CD4-positive, alpha-beta T cell treated with Interferon gamma for 1 hour (primary cell): ENCODE data around the gene MS4A15.

ENCODE experiments used
- DNase-seq: peaks from one replicate; pipeline ENCODE4 v3.0.0-alpha.2; 2020

The MS4A15 gene

GRCh38 chr11:60780065-60780464 is 23.4 kb downstream of the MS4A15 start:
- no peak for DNase-seq

DNA sequence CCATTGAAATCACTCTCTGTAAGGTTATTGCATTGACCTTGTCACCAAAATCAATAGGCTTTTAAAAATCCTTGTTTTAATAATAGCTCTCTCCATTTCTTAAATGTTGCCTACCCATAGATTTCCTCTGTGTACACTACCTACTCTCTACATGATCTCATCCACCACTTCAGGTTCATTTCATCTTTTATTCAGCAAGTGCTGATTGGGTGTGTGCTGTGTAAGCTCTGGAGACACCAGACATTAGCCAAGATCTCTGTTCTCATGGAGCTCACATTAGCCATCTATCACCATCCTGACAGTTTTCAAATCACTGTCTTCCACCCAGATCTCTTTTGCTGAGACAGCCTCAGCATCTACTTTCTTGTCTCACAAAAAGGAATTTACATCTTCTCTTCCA is 24.1 kb downstream of the MS4A15 start:
- no peak for DNase-seq

DNA sequence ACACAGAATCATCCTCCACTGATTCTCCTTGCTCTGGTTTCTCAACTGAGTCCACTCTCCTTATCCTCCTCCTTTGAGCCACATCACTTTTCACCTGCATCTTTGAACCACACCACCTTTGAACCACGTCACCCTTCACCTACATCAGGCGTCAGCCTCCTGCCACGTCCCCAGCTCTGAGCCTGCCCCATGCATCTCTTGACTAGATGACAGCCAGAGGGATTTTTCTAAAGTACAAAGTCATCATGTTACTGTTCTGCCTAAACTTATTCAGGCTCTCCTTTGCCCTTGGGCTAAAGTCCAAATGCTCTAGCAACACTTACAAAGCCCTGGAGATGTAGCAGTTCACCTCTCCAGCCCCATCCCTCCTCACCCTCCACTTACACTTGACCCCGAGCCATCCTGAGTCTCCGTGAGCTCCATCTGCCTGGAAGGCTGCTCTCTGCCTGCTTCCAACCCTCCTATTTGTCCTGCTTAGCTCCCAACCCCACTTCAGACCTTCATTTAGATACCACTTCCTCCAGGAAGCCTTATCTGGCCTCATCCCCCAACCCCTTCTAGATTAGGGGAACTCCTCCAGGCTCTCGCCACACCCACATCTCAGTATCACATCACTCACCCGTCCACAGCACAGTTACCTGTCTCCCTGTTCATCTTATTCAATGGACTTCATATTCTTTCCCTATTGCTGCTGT is 24.8 kb downstream of the MS4A15 start:
- no peak for DNase-seq

DNA sequence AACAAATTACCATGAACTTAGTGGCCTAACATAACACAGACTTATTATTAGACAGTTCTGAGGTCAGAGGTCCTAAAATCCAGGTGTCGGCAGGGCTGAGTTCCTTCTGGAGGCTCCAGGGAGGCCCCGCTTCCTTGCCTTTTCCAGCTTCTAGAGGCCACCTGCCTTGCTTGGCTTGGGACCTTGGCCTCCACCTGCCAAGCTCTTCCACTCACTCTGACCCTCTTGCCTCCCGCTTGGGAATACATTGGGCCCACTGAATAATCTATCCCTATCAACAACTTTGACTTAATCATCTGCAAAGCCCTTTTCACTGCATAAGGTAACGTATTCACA is 25.3 kb downstream of the MS4A15 start:
- no peak for DNase-seq

DNA sequence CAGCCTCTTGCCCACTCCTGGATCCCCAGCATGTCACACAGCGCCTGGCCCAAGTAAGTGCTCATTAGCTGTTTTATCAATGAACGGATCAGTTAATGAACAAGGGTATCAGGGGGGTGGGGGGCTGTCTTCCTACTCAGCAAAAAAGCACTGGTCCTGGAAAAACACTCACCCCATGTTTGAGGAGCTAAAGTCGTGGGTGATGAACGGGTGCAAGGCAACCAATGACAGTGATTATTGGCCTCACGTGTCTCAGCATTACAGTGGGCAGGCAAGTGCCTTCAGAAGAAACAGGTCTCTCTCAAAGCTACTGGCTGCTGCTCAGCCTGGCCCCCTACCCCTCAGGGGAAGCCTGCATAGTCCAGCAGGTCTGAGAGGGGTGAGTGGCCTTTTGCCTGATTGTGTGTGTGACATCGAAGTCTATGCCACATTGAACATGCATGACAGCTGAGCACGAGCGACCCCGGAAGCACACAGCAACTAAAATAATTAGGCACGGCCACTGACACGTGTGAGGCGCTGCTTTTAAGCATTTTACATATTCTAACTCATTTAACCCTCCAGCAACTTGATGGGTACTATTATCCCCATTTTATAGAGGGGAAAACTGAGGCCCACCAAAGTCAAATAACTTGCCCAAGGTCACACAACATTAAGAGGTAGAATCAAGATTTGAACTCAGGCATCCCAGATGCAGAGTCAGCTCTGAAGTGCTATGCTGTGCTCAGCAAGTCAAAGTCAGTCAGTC is 25.9 kb downstream of the MS4A15 start:
- DNase-seq = no peak

DNA sequence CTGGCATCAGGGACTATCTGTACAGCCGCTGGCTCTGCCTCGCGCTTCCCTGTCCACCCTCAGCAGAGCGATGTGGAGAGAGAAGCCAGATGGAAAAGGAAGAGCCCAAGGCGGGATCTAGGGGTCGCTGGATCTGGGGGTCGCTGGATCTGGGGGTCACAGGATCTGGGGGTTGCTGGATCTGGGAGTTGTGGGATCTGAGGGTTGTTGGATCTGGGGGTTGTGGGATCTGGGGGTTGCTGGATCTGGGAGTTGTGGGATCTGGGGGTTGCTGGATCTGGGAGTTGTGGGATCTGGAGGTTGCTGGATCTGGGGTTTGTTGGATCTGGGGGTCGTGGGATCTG is 26.4 kb downstream of the MS4A15 start:
- DNase-seq = no peak

GRCh38 chr11:60783911-60784310 is 27.2 kb downstream of the MS4A15 start:
- DNase-seq = no peak

DNA sequence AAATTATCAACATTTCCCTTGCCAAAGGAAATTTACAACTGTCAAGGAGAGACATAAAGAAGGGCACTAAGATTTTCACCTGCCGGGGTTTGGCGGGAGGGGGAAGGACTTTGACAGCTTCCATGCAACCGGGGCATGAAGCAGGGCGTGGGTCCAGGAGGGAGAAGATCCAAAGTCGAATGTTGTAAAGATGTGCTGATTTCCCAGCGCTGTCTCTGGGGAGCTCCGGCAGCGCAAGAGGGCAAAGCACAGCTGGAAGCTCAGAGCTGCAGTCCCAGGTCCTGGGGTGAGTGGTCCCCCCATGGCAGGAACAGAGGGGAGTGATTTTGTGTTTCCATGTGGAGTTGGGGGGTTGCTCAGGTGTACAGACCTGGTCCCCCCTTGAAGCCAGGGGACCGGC is 28.5 kb downstream of the MS4A15 start, which contains the start of gene MS4A10:
Gene MS4A10, plus strand, starts transcription at position 198 of the 400 bp plus-strand sequence. CDS start 5,003 bp downstream, outside the sequence.
- DNase-seq = no peak

GRCh38 chr11:60785806-60786361 is 29.2 kb downstream of the MS4A15 start:
- no peak for DNase-seq

DNA sequence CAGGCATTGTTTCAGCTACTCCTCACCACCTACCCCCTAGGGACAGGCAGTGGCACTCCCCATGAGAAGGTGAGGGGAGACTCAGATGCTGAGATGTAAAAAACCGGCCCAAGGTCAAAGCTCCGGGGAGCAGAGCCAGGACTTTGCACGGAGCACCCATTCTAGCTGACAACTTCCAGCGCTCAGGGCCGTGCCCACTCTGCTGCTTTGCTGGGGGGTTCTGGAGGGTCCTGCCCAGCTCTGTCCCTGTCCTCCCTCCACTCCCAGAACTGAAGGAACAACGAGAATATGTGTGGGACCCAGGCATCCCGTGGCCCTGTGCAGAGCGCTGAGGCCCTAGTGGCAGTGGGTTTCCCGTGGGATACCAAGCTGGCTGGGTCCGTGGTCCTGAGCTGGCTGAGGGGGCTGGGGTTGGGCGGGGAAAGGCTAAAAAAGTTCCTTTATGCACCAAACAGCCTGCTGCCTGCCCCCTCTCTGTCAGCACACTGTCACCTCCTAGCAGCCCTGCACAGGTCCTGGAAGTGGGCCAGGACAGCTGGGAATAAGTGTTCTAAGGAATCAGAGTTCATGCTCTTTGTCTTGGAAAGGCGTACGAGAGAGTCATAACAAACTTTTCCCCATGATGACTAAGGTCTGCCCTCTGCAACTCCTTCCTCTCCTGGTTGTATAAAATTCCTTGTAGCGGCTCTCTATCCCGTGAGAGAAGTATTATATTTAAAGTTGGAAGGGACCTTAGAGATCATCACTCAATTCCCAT is 30.3 kb downstream of the MS4A15 start:
- no peak for DNase-seq

- no peak for DNase-seq
Observed at GRCh38 chr11:60788401-60789125, 31.9 kb downstream of the MS4A15 start.

DNA sequence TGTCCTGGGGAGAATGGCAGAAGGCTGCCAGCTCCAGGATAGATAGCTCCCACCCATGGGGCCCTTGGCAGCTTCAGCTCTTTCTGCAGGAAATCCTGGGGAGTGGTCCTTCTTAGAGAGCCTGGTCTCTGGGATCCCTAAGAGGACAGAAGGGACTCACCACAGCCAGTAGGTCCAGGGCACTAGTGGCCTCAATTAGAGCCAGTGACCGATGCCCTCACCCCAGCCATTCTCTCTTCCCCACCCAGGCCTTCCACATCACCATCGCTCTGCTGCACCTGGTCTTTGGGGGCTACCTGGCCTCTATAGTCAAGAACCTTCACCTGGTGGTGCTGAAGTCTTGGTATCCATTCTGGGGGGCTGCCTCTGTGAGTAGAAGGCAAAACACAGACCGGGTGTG is 34.1 kb downstream of the MS4A15 start:
- no peak for DNase-seq

DNA sequence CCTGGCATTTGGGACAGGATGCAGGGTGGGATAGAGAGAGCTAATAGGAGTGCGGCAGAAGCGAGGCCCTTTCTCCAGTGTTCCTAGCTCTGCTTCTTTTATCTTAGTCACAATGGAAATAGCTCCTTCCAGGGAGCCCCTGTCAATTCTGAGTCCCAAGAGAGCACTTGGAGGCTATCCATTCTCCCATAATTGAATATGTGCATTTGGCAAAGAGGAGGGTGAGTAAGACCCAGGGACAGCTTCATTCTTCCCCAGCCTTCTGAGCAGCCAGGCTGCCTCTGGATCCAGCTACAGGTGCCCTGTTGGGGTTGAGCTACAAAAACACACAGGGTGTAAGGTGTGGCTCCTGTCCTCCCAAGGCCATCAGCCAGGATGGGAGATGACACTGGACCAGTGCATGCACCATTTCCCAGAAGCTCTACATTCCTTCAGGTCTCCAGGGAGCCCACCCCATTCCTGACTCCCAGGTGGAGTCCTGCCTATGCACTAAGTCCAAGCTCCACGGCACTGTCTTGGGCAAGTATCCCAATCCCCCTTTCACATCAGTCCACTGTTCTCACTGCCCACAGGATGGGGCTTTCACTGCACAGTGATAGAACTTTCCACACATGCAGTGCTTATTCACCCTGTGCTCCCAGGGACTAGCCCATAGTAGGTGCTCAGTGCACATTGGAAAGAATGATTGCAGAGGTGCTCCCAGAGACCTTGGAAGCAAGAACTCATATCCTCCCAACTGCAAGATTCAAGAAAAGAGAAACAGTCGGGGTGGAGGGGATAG is 34.7 kb downstream of the MS4A15 start:
- no peak for DNase-seq

- DNase-seq = no peak
Observed at GRCh38 chr11:60792521-60792920, 35.9 kb downstream of the MS4A15 start.

DNA sequence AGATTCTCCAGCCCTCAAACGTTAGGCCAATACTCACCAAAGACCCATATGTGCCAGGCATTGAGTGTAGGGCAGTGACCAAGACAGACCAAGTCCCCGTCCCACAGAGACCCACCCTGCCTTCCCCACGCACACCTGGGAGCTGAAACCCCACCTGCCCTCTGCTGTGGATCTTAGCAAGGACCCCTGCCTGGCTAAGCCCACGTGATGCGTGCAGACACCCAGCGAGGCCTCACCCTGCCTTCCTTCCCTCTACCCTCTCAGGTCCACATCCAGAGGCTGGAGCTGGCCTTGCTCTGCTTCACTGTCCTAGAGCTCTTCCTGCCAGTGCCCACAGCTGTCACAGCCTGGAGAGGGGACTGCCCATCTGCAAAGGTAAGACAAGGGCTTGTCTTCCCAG is 38.6 kb downstream of the MS4A15 start:
- no peak for DNase-seq

DNA sequence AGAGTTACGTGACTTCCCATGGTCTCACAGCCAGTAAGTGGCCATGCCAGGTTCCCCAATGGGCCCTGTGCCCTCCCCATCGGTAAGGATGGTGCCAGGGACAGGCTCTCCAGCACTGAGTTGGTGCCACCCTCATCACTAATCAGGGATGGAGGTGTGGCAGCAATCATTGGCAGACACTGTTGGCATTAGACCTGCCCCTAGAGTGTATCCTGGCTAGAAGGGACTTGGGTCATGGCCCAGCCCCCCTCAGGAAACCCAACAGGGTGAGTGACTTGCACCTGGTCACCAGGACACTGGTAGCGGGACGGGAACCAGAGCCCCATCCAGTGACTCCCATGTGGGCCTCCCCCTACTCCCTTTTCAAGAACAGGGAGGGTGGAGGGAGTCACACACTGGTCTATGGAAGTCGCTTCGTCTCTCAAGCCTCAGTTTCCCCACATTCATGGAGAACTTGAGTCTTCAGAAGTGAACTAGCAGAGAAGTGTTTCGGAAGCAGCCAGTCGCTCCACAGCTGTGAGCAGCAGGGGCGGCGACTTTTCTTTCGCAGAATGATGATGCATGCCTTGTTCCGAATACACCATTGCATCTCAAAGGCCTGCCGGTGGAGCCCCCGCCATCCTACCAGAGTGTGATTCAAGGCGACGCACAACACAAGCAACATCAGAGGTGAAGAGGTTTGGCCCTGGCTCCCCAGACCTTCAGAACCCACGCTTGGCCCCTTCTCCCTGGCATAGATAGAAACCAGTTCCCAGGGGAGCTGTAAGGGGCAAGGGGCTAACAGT is 41.4 kb downstream of the MS4A15 start:
- DNase-seq = no peak

GRCh38 chr11:60798631-60799030 is 42.0 kb downstream of the MS4A15 start:
- no peak for DNase-seq

- DNase-seq = no peak
Observed at GRCh38 chr11:60801194-60801593, 44.5 kb downstream of the MS4A15 start.

GRCh38 chr11:60803273-60803936 is 46.7 kb downstream of the MS4A15 start:
- no peak for DNase-seq

GRCh38 chr11:60809249-60809648 is 52.6 kb downstream of the MS4A15 start:
- DNase-seq = no peak

GRCh38 chr11:60809691-60810090 is 53.0 kb downstream of the MS4A15 start:
- no peak for DNase-seq
